ENCODE data around the gene FFAR1. TPM values are rescaled to one million over a fixed set of nuclear protein-coding genes. Genes with fewer than 3 reads are reported as not detected.
A peak's percentile ranks its signal among the peaks of the same experiment; 100 is the strongest.

Gene FFAR1
- total RNA-seq, 2 donors from 2014 or later = 1.6 to 2.3 TPM

GRCh38 chr19:35341565-35342225 is 6.0 kb upstream of the FFAR1 start:
- peaks cover 0 to 6% of the 10 kb centered on the region in 2 donors for H3K27me3 ChIP-seq
- intact Hi-C loops (cut with DNase I) = loop anchor here (10.0 kb wide), 1 partner anchor 153 kb away; the partner anchor contains the start of gene KRTDAP
- TF ChIP-seq CTCF (IDR thresholded peaks at IDR 0.05) (no peak), POLR2A (IDR thresholded peaks at IDR 0.05) (no peak)
- WGBS, 2 donors = 82 to 85% methylated on average over 8 to 14 of the region's 14 CpGs
- H3K4me3 ChIP-seq = no peak overlapping the region
- H3K36me3 ChIP-seq (replicated peaks in 1 of 2; ENCODE audit: insufficient read depth in 1 of 2, low read depth in 2 of 2) = no peaks in the 10 kb centered on the region
- H3K27ac ChIP-seq = no peak overlapping the region
- no peak for DNase-seq
- no peaks in the 10 kb centered on the region for H3K4me1 ChIP-seq
- H3K9me3 ChIP-seq = no peaks in the 10 kb centered on the region
- no peak for ATAC-seq

- intact Hi-C loops (cut with DNase I) = loop anchor here (10.0 kb wide), 1 partner anchor 152 kb away; the partner anchor contains the start of gene KRTDAP
- TF ChIP-seq CTCF (IDR thresholded peaks at IDR 0.05) (no peak), POLR2A (IDR thresholded peaks at IDR 0.05) (no peak)
- peak in 1 of 4 donors; percentile 13 for DNase-seq
Observed at GRCh38 chr19:35342430-35342829, 5.3 kb upstream of the FFAR1 start.

GRCh38 chr19:35344511-35345031 is 3.1 kb upstream of the FFAR1 start:
- peak in 2 of 4 donors; percentile 6 to 7 for DNase-seq

More at GRCh38 chr19:35342430-35342829, 5.3 kb upstream of the FFAR1 start:
- Histone ChIP-seq H3K36me3 (replicated peaks in 1 of 2; ENCODE audit: insufficient read depth in 1 of 2, low read depth in 2 of 2) (no peaks in the 10 kb centered on the region), H3K27ac (no peak overlapping the region), H3K27me3 (peaks cover 0 to 6% of the 10 kb centered on the region in 2 donors), H3K4me1 (no peaks in the 10 kb centered on the region), H3K4me3 (no peak overlapping the region), H3K9me3 (no peaks in the 10 kb centered on the region)
- WGBS, 2 donors = 57 to 65% methylated on average over 5 of the region's 5 CpGs
- ATAC-seq = no peak

GRCh38 chr19:35345671-35346111 is 2.0 kb upstream of the FFAR1 start:
- Histone ChIP-seq H3K27ac (no peak overlapping the region), H3K4me3 (no peak overlapping the region), H3K27me3 (peaks cover 0 to 6% of the 10 kb centered on the region in 2 donors), H3K9me3 (no peaks in the 10 kb centered on the region), H3K36me3 (replicated peaks in 1 of 2; ENCODE audit: insufficient read depth in 1 of 2, low read depth in 2 of 2) (no peaks in the 10 kb centered on the region), H3K4me1 (no peaks in the 10 kb centered on the region)
- 48 to 57% methylated on average over 9 to 11 of the region's 11 CpGs for WGBS, 2 donors
- TF ChIP-seq CTCF (IDR thresholded peaks at IDR 0.05) = no peak
- TF ChIP-seq POLR2A (IDR thresholded peaks at IDR 0.05) = no peak
- intact Hi-C loops (cut with DNase I) = loop anchor here (5.0 to 10.0 kb wide), 2 partner anchors 127 to 149 kb away; partner anchors contain the start of gene KRTDAP
- ATAC-seq (no peak), DNase-seq (peak in 2 of 4 donors; percentile 1 to 6)

More at GRCh38 chr19:35344511-35345031, 3.1 kb upstream of the FFAR1 start:
- WGBS, 2 donors = 58 to 74% methylated on average over 4 to 17 of the region's 17 CpGs
- peaks cover 0 to 6% of the 10 kb centered on the region in 2 donors for H3K27me3 ChIP-seq
- intact Hi-C loops (cut with DNase I) = loop anchor here (5.0 to 10.0 kb wide), 2 partner anchors 128 to 150 kb away; partner anchors contain the start of gene KRTDAP
- no peak for ATAC-seq
- no peak overlapping the region for H3K27ac ChIP-seq
- no peaks in the 10 kb centered on the region for H3K9me3 ChIP-seq
- no peaks in the 10 kb centered on the region for H3K36me3 ChIP-seq (replicated peaks in 1 of 2; ENCODE audit: insufficient read depth in 1 of 2, low read depth in 2 of 2)
- H3K4me3 ChIP-seq = no peak overlapping the region
- TF ChIP-seq CTCF (IDR thresholded peaks at IDR 0.05) (no peak), POLR2A (IDR thresholded peaks at IDR 0.05) (no peak)
- H3K4me1 ChIP-seq = no peaks in the 10 kb centered on the region

All from body of pancreas (tissue), 4 donors.